Tibial nerve (tissue), 4 donors: ENCODE data around the gene L3HYPDH.

Source experiments
- CTCF ChIP-seq, 5 experiments: fragments of 200-600 bp in 3 of 5; fragments of 450-650 bp in 2 of 5; sonication (generic) in 3 of 5; IDR thresholded peaks; one replicate each; pipeline ENCODE4 v1.5.1; 2016 to 2019; ENCODE audit warnings: antibody characterized with exemption in 5 of 5, mild to moderate bottlenecking in 3 of 5, moderate library complexity in 2 of 5
- EP300 ChIP-seq, 2 donors: sonication (generic); formaldehyde crosslinking; IDR thresholded peaks; one replicate each; pipeline ENCODE4 v1.6.1; 2017; ENCODE audit warnings: antibody characterized with exemption in 2 of 2, mild to moderate bottlenecking in 1 of 2
- POLR2A ChIP-seq, 2 donors: fragments of 450-650 bp; IDR thresholded peaks; one replicate each; pipeline ENCODE4 v1.6.1; 2017; ENCODE audit warnings: antibody characterized with exemption in 2 of 2, mild to moderate bottlenecking in 2 of 2, moderate library complexity in 2 of 2

- TF ChIP-seq CTCF (IDR thresholded peaks at IDR 0.05) (no peak), EP300 (IDR thresholded peaks at IDR 0.05) (no peak), POLR2A (IDR thresholded peaks at IDR 0.05) (no peak)
Measured at GRCh38 chr14:59465316-59466135, 18.7 kb downstream of the L3HYPDH start, which contains the start of gene GPR135.
